GM23338 (cell line): ENCODE data around the gene SLC9A1.

Experiments used
- CREB1 ChIP-seq: fragments of 250-450 bp; sonication (Bioruptor Pico); IDR thresholded peaks from 2 replicates; pipeline ENCODE4 v1.5.0; 2020; ENCODE audit warnings: low read depth, mild to moderate bottlenecking, moderate library complexity
- CTCF ChIP-seq, 2 experiments: fragments of 200-600 bp in 1 of 2; sonication (generic) in 1 of 2; conservative IDR thresholded peaks; 2 replicates each; pipeline versions ENCODE4 v1.5.1 to v1.6.1; 2016 to 2017; ENCODE audit warnings: antibody characterized with exemption in 2 of 2, low read depth in 2 of 2, mild to moderate bottlenecking in 2 of 2, moderate library complexity in 1 of 2
- EZH2 ChIP-seq: fragments of 200-600 bp; sonication (generic); IDR thresholded peaks from one replicate; pipeline ENCODE4 v1.8.0; 2017; ENCODE audit warnings: antibody characterized with exemption, mild to moderate bottlenecking, low read depth; ENCODE audit not compliant: unreplicated experiment
- EZH2phosphoT487 ChIP-seq: fragments of 200-600 bp; sonication (generic); IDR thresholded peaks from one replicate; pipeline ENCODE4 v1.8.1; 2018; ENCODE audit warnings: antibody characterized with exemption; ENCODE audit not compliant: unreplicated experiment
- JUNB ChIP-seq: IDR thresholded peaks from one replicate; pipeline ENCODE4 v1.6.1; 2016; ENCODE audit warnings: antibody characterized with exemption; ENCODE audit not compliant: unreplicated experiment
- NANOG ChIP-seq: IDR thresholded peaks from 2 replicates; pipeline ENCODE4 v1.6.1; 2016; ENCODE audit warnings: antibody characterized with exemption, borderline replicate concordance
- POLR2AphosphoS5 ChIP-seq: IDR thresholded peaks from 2 replicates; pipeline ENCODE4 v1.6.1; 2016; ENCODE audit warnings: antibody characterized with exemption, low read depth
- REST ChIP-seq: IDR thresholded peaks from one replicate; pipeline ENCODE4 v1.6.1; 2018; ENCODE audit warnings: antibody characterized with exemption; ENCODE audit not compliant: unreplicated experiment
- STAT1 ChIP-seq: IDR thresholded peaks from one replicate; pipeline ENCODE4 v1.6.1; 2016; ENCODE audit warnings: antibody characterized with exemption; ENCODE audit not compliant: unreplicated experiment
- ZNF114 ChIP-seq: fragments of 250-450 bp; sonication (Bioruptor Pico); IDR thresholded peaks from 2 replicates; pipeline ENCODE4 v1.5.0; 2020; ENCODE audit warnings: mild to moderate bottlenecking, moderate library complexity
- ZNF331 ChIP-seq: fragments of 250-450 bp; sonication (Bioruptor Pico); IDR thresholded peaks from 2 replicates; pipeline ENCODE4 v1.5.0; 2020; ENCODE audit warnings: low read depth, mild to moderate bottlenecking, moderate library complexity
- TF ChIP-seq, protein P1 (sequence below): IDR thresholded peaks from 2 replicates; pipeline ENCODE4 v1.6.1; 2016; ENCODE audit warnings: antibody characterized with exemption

DNA sequence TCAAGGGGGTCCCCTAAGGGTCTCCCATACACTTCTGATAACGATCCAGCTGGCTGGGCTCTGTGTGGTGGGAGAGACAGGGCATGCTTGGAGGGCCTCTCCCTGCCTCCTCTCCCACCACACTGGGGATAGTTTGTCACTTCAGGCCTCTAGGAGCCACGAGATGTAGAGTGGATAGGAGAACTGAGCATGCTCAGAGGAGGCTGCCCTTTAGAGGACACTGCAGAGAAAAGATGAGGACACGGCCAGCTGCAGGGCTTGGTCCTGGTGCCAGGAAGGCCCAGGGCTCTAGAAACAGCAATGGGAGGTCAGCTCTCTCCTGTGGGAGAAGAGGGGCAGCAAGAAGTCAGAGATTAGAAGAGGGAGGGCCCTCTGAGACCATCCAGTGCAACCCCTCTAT, 25.7 kb downstream of the SLC9A1 start:
- TF ChIP-seq EZH2 (no peak), CTCF (conservative IDR thresholded peaks at IDR 0.05; ENCODE audit: low read depth in 2 of 2) (no peak), JUNB (no peak), EZH2phosphoT487 (no peak), REST (no peak), CREB1 (no peak), POLR2AphosphoS5 (no peak), ZNF114 (CRISPR knock-in tag) (no peak), ZNF331 (no peak), NANOG (no peak), STAT1 (no peak)
- TF ChIP-seq, protein P1, sequence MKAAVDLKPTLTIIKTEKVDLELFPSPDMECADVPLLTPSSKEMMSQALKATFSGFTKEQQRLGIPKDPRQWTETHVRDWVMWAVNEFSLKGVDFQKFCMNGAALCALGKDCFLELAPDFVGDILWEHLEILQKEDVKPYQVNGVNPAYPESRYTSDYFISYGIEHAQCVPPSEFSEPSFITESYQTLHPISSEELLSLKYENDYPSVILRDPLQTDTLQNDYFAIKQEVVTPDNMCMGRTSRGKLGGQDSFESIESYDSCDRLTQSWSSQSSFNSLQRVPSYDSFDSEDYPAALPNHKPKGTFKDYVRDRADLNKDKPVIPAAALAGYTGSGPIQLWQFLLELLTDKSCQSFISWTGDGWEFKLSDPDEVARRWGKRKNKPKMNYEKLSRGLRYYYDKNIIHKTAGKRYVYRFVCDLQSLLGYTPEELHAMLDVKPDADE: no peak
